Endothelial cell of umbilical vein (primary cell): ENCODE measurements around the gene FNIP2.

Experiments
- CTCF ChIP-seq, 2 donors: IDR thresholded peaks; 1 replicate in 1 of 2; 2 replicates in 1 of 2; pipeline ENCODE4 v1.5.1; 2011; ENCODE audit warnings: low read length in 2 of 2, mild to moderate bottlenecking in 2 of 2, moderate library complexity in 2 of 2, control low read depth in 1 of 2, inconsistent platforms in 1 of 2, low read depth in 1 of 2; ENCODE audit not compliant: insufficient read depth in 1 of 2; ENCODE audit errors: extremely low read depth in 1 of 2
- FOS ChIP-seq: IDR thresholded peaks from 2 replicates; pipeline ENCODE4 v1.6.1; 2011; ENCODE audit warnings: mild to moderate bottlenecking, low read length, moderate library complexity, borderline replicate concordance; ENCODE audit not compliant: insufficient read depth
- MAX ChIP-seq: IDR thresholded peaks from 2 replicates; pipeline ENCODE4 v1.6.1; 2011; ENCODE audit not compliant: insufficient read depth, insufficient read length
- POLR2A ChIP-seq: IDR thresholded peaks from 2 replicates; pipeline ENCODE4 v1.6.1; 2012; ENCODE audit warnings: low read depth, mild to moderate bottlenecking, control low read depth, low read length
- POLR2AphosphoS5 ChIP-seq: IDR thresholded peaks from 2 replicates; pipeline ENCODE4 v1.6.1; 2012; ENCODE audit warnings: low read depth, mild to moderate bottlenecking, control low read depth, low read length, moderate library complexity; ENCODE audit not compliant: insufficient read depth

DNA sequence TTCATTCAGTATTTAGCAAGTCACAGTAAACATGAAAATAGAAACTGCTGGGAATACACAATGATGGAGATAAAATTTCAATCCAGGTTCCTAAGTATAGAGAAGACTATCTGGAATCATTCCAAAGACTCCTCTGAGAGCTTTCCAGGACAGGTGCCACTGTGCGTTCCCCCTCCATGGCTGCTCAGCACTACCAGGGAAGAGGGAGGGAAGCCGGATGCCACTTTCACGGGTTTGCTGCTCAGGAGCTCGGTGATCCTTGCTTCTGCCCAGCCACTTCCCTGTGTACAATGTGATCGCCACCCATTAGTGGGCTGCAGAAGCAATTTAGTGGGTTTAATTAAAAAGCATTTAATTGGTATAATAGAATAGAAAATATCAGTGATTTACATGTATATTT lies 94.5 kb downstream of the FNIP2 start:
- no peak for TF ChIP-seq POLR2A
- no peak for TF ChIP-seq CTCF (IDR thresholded peaks at IDR 0.05; ENCODE audit: extremely low read depth in 1 of 2, insufficient read depth in 1 of 2, low read depth in 1 of 2, low read length in 2 of 2)
- TF ChIP-seq POLR2AphosphoS5, result no peak
- TF ChIP-seq FOS, result no peak
- TF ChIP-seq MAX, result no peak
